Mesenchymal stem cell (in vitro differentiated cells and primary cell): ENCODE measurements around the gene CLVS2.

Experiments
- DNase-seq: peaks from one replicate; pipeline ENCODE4 v3.0.0-alpha.2; 2013
- H2AFZ ChIP-seq: one replicate; pipeline ENCODE4 v1.6.1; 2013; ENCODE audit warnings: low read depth, mild to moderate bottlenecking, control low read depth, inconsistent platforms, low read length, moderate library complexity
- H2AK5ac ChIP-seq: 2 replicates; pipeline ENCODE4 v1.6.1; 2013; ENCODE audit warnings: low read length, moderate library complexity, mild to moderate bottlenecking, inconsistent platforms; ENCODE audit not compliant: severe bottlenecking
- H2BK120ac ChIP-seq: one replicate; pipeline ENCODE4 v1.6.1; 2013; ENCODE audit warnings: low read depth, mild to moderate bottlenecking, inconsistent platforms, low read length, moderate library complexity
- H2BK12ac ChIP-seq, 2 experiments: one replicate each; pipeline ENCODE4 v1.6.1; 2013; ENCODE audit warnings: inconsistent platforms in 2 of 2, low read length in 2 of 2, mild to moderate bottlenecking in 2 of 2, moderate library complexity in 2 of 2, control low read depth in 1 of 2
- H2BK15ac ChIP-seq: one replicate; pipeline ENCODE4 v1.6.1; 2013; ENCODE audit warnings: mild to moderate bottlenecking, low read depth, inconsistent platforms; ENCODE audit not compliant: poor library complexity, severe bottlenecking
- H2BK5ac ChIP-seq: 2 replicates; pipeline ENCODE4 v1.6.1; 2013; ENCODE audit warnings: low read depth, mild to moderate bottlenecking, low read length, control low read depth, inconsistent platforms; ENCODE audit not compliant: poor library complexity, severe bottlenecking
- H3K14ac ChIP-seq, 2 experiments: one replicate each; pipeline ENCODE4 v1.6.1; 2013; ENCODE audit warnings: inconsistent platforms in 2 of 2, low read length in 2 of 2, control low read depth in 1 of 2, mild to moderate bottlenecking in 1 of 2, moderate library complexity in 1 of 2
- H3K18ac ChIP-seq, 2 experiments: one replicate each; pipeline ENCODE4 v1.6.1; 2013; ENCODE audit warnings: inconsistent platforms in 2 of 2, low read length in 2 of 2, control low read depth in 1 of 2, low read depth in 1 of 2, mild to moderate bottlenecking in 1 of 2
- H3K23ac ChIP-seq, 2 experiments: one replicate each; pipeline ENCODE4 v1.6.1; 2013; ENCODE audit warnings: inconsistent platforms in 2 of 2, low read length in 2 of 2, mild to moderate bottlenecking in 2 of 2, moderate library complexity in 2 of 2, control low read depth in 1 of 2
- H3K27ac ChIP-seq: 2 replicates; pipeline ENCODE4 v1.5.1; 2013; ENCODE audit warnings: mild to moderate bottlenecking, moderate library complexity, low read length, control low read depth, inconsistent platforms; ENCODE audit not compliant: poor library complexity, severe bottlenecking
- H3K27me3 ChIP-seq, 2 experiments: 2 replicates each; pipeline versions ENCODE4 v1.6.1 to v1.7.0; 2013; ENCODE audit warnings: low read length in 2 of 2, mild to moderate bottlenecking in 2 of 2, moderate library complexity in 2 of 2, control low read depth in 1 of 2, inconsistent platforms in 1 of 2; ENCODE audit not compliant: control insufficient read depth in 1 of 2, insufficient read depth in 1 of 2
- H3K36me3 ChIP-seq, 2 experiments: 2 replicates each; pipeline versions ENCODE4 v1.6.1 to v1.7.0; 2013; ENCODE audit warnings: low read length in 2 of 2, control low read depth in 1 of 2, inconsistent platforms in 1 of 2, low read depth in 1 of 2, mild to moderate bottlenecking in 1 of 2; ENCODE audit not compliant: insufficient read depth in 2 of 2, control insufficient read depth in 1 of 2
- H3K4ac ChIP-seq, 2 experiments: one replicate each; pipeline ENCODE4 v1.6.1; 2013; ENCODE audit warnings: inconsistent platforms in 2 of 2, low read length in 2 of 2, mild to moderate bottlenecking in 2 of 2, moderate library complexity in 2 of 2, control low read depth in 1 of 2, low read depth in 1 of 2
- H3K4me1 ChIP-seq: 2 replicates; pipeline ENCODE4 v1.6.1; 2013; ENCODE audit warnings: low read depth, low read length, control low read depth; ENCODE audit not compliant: control insufficient read depth, insufficient read depth
- H3K4me2 ChIP-seq: 2 replicates; pipeline ENCODE4 v1.6.1; 2013; ENCODE audit warnings: low read length, mild to moderate bottlenecking, inconsistent platforms; ENCODE audit not compliant: poor library complexity, severe bottlenecking
- H3K4me3 ChIP-seq, 2 experiments: 2 replicates each; pipeline versions ENCODE4 v1.5.1 to v1.7.0; 2013; ENCODE audit warnings: low read length in 2 of 2, mild to moderate bottlenecking in 2 of 2, control low read depth in 1 of 2, low read depth in 1 of 2; ENCODE audit not compliant: insufficient read depth in 1 of 2
- H3K79me1 ChIP-seq: replicated peaks from 2 replicates; pipeline ENCODE4 v1.6.1; 2013; ENCODE audit warnings: mild to moderate bottlenecking, control low read depth, low read length, inconsistent platforms; ENCODE audit not compliant: poor library complexity, severe bottlenecking
- H3K9ac ChIP-seq: 2 replicates; pipeline ENCODE4 v1.7.0; 2013; ENCODE audit warnings: mild to moderate bottlenecking, low read length, moderate library complexity
- H3K9me3 ChIP-seq: 2 replicates; pipeline ENCODE4 v1.7.0; 2013; ENCODE audit warnings: mild to moderate bottlenecking, low read length; ENCODE audit not compliant: control insufficient read depth
- H4K8ac ChIP-seq: one replicate; pipeline ENCODE4 v1.6.1; 2013; ENCODE audit warnings: inconsistent platforms, mild to moderate bottlenecking, low read length, moderate library complexity
- H4K91ac ChIP-seq: one replicate; pipeline ENCODE4 v1.6.1; 2013; ENCODE audit warnings: mild to moderate bottlenecking, low read length, inconsistent platforms
- WGBS: methylation state at CpG from one replicate; pipeline ENCODE4 v1.1.7; 2013; ENCODE audit warnings: mixed read lengths; 5-methylcytosine and 5-hydroxymethylcytosine counted together

Gene CLVS2

GRCh38 chr6:123024976-123025375 lies 28.9 kb downstream of the CLVS2 start:
- H3K4me3 ChIP-seq: no peak overlapping the region
- H4K8ac ChIP-seq: no peak overlapping the region
- no peak overlapping the region for H3K9ac ChIP-seq
- no peak overlapping the region for H3K27ac ChIP-seq
- no peak overlapping the region for H4K91ac ChIP-seq
- no peak overlapping the region for H2BK120ac ChIP-seq
- H3K18ac ChIP-seq: no peak overlapping the region
- no peak overlapping the region for H3K23ac ChIP-seq
- no peak overlapping the region for H2AFZ ChIP-seq
- H2BK12ac ChIP-seq: no peak overlapping the region
- H2BK5ac ChIP-seq: no peak overlapping the region
- DNase-seq: no peak
- no peak overlapping the region for H3K4me2 ChIP-seq
- H3K36me3 ChIP-seq: no peaks in the 10 kb centered on the region
- H3K9me3 ChIP-seq: peaks cover 2% of the 10 kb centered on the region
- H2BK15ac ChIP-seq: no peak overlapping the region
- no peak overlapping the region for H2AK5ac ChIP-seq
- H3K4ac ChIP-seq: no peak overlapping the region
- no peaks in the 10 kb centered on the region for H3K4me1 ChIP-seq
- H3K27me3 ChIP-seq: no peaks in the 10 kb centered on the region
- H3K14ac ChIP-seq: no peak overlapping the region
- no peaks in the 10 kb centered on the region for H3K79me1 ChIP-seq
- WGBS: 75% methylated on average over 5 of the region's 5 CpGs

- Histone ChIP-seq H2AK5ac (no peak overlapping the region), H3K36me3 (no peaks in the 10 kb centered on the region), H2BK15ac (no peak overlapping the region), H3K27ac (no peak overlapping the region), H3K18ac (no peak overlapping the region), H2AFZ (no peak overlapping the region), H3K4me2 (no peak overlapping the region), H3K9me3 (peaks cover 2% of the 10 kb centered on the region), H3K27me3 (no peaks in the 10 kb centered on the region), H3K14ac (no peak overlapping the region), H3K4me1 (no peaks in the 10 kb centered on the region), H2BK5ac (no peak overlapping the region), H3K9ac (no peak overlapping the region), H2BK120ac (no peak overlapping the region), H3K4me3 (no peak overlapping the region), H4K91ac (no peak overlapping the region), H2BK12ac (no peak overlapping the region), H3K4ac (no peak overlapping the region), H3K23ac (no peak overlapping the region), H3K79me1 (no peaks in the 10 kb centered on the region), H4K8ac (no peak overlapping the region)
- WGBS: 69% methylated on average over 2 of the region's 2 CpGs
- no peak for DNase-seq
Measured at GRCh38 chr6:123027408-123027807, 31.4 kb downstream of the CLVS2 start.

GRCh38 chr6:123028263-123028662 lies 32.2 kb downstream of the CLVS2 start:
- whole genome bisulfite sequencing: 88% methylated on average over 5 of the region's 5 CpGs
- no peak overlapping the region for H3K4me3 ChIP-seq
- H3K4me1 ChIP-seq: no peaks in the 10 kb centered on the region

GRCh38 chr6:123030282-123030681 lies 34.2 kb downstream of the CLVS2 start:
- no peak overlapping the region for H3K14ac ChIP-seq
- no peak overlapping the region for H3K4me2 ChIP-seq
- no peak overlapping the region for H2AK5ac ChIP-seq
- no peak overlapping the region for H3K4me3 ChIP-seq
- no peak overlapping the region for H2AFZ ChIP-seq
- H3K23ac ChIP-seq: no peak overlapping the region
- no peaks in the 10 kb centered on the region for H3K9me3 ChIP-seq
- no peak overlapping the region for H2BK12ac ChIP-seq
- H4K91ac ChIP-seq: no peak overlapping the region
- H3K79me1 ChIP-seq: no peaks in the 10 kb centered on the region
- no peak overlapping the region for H2BK120ac ChIP-seq
- H3K36me3 ChIP-seq: no peaks in the 10 kb centered on the region
- no peak overlapping the region for H2BK5ac ChIP-seq
- no peak overlapping the region for H4K8ac ChIP-seq
- DNase-seq: no peak
- H3K9ac ChIP-seq: no peak overlapping the region
- no peak overlapping the region for H3K4ac ChIP-seq
- no peaks in the 10 kb centered on the region for H3K27me3 ChIP-seq
- no peak overlapping the region for H3K27ac ChIP-seq
- no peaks in the 10 kb centered on the region for H3K4me1 ChIP-seq
- H3K18ac ChIP-seq: no peak overlapping the region
- no peak overlapping the region for H2BK15ac ChIP-seq

More at GRCh38 chr6:123028263-123028662, 32.2 kb downstream of the CLVS2 start:
- Histone ChIP-seq H2BK15ac (no peak overlapping the region), H3K27ac (no peak overlapping the region), H2BK5ac (no peak overlapping the region), H2BK120ac (no peak overlapping the region), H3K23ac (no peak overlapping the region), H3K18ac (no peak overlapping the region), H3K4ac (no peak overlapping the region), H4K8ac (no peak overlapping the region), H3K4me2 (no peak overlapping the region), H3K79me1 (no peaks in the 10 kb centered on the region), H3K9me3 (peaks cover 2% of the 10 kb centered on the region), H3K36me3 (no peaks in the 10 kb centered on the region), H3K27me3 (no peaks in the 10 kb centered on the region), H2AK5ac (no peak overlapping the region), H2AFZ (no peak overlapping the region), H2BK12ac (no peak overlapping the region), H3K14ac (no peak overlapping the region), H4K91ac (no peak overlapping the region), H3K9ac (no peak overlapping the region)
- DNase-seq: no peak
